Activated T-helper 1 cell treated with anti-CD3 and anti-CD28 coated beads, Interleukin-2, amount 50 U/mL, for 16 hours (primary cell): ENCODE measurements around the gene CIC.

Experiments
- DNase-seq, 2 donors: peaks; one replicate each; pipeline ENCODE4 v3.0.0-alpha.2; 2020; ENCODE audit warnings: low read depth in 1 of 2, low spot score in 1 of 2

CIC gene

GRCh38 chr19:42242512-42243409 lies 26.3 kb upstream of the CIC start, which contains the start of gene GSK3A:
TSS of gene GSK3A (minus strand) at chr19:42242602. CDS start at chr19:42242465, 137 bp downstream.
- DNase-seq, result peak; percentile 89 to 91

GRCh38 chr19:42244347-42245220 lies 24.5 kb upstream of the CIC start:
- DNase-seq, result peak; percentile 82 to 85

- no peak for DNase-seq
Observed at GRCh38 chr19:42245231-42245630, 23.8 kb upstream of the CIC start.

DNA sequence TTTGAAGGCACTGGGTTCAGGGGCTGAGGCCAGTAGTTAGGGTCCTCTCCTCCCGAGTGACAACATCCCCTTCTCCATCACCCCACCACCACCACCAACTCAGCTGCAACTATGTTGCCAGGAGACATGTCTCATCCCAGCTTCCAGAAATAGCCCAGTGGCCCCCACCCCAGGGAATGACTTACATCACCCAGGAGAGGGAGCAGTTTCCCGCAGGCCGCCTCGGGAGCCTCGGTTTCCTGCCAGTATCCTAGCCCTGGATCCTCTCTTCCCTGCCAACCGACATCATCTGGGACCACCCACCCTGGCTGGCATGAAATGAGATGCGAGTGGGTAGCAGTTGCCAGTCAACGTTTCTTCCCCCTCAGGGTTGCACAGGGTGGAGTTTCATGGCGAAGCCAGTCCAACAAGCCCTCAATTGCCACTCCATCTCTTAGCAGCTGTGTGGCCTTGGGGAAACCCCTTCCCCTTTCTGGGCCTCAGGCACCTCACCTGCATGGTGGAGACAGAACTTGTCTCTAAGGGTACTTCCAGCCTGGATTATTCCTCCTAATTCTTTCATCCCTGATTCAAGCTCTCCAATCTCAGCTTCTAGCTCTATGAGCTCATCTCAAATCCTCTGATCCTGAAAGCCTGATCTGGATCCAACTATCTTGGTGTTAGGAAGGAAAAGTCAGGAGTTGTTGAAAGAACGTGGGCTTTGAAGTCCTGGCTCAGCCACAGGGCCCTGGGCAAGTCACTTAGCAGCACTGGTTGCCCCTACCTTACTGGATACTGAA lies 22.7 kb upstream of the CIC start:
- no peak for DNase-seq

- no peak for DNase-seq
Observed at GRCh38 chr19:42246922-42247639, 22.0 kb upstream of the CIC start.

DNA sequence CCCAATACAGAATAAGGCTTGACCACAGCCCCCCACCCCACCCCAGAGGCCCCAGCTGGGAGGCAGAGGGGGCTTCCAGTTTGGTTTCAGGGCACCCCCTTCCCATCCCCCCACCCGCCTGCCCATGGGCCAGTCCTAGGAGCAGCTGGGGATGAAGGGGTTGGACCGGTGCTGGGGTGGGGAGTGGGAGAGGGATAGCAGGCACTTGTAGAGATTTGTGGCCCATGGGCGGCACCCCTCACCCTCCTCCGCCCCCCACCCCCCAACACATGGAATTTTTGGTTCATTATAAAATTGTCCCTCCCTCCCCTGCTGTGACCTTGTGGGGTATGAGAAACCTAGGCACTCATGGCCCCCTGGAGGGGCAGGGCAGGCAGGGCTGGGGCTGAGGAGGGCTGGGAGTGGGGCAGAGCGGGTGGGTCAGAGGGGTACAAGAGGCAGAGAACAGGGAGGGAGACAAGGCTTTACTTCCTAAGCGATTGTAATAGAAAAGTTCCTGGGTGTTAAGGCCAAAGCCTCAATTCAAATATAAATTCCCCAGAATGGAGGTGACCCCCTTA lies 21.3 kb upstream of the CIC start:
- DNase-seq, result no peak

- no peak for DNase-seq
Observed at GRCh38 chr19:42248270-42249148, 20.5 kb upstream of the CIC start.

GRCh38 chr19:42249149-42249750 lies 19.8 kb upstream of the CIC start:
- no peak for DNase-seq

DNA sequence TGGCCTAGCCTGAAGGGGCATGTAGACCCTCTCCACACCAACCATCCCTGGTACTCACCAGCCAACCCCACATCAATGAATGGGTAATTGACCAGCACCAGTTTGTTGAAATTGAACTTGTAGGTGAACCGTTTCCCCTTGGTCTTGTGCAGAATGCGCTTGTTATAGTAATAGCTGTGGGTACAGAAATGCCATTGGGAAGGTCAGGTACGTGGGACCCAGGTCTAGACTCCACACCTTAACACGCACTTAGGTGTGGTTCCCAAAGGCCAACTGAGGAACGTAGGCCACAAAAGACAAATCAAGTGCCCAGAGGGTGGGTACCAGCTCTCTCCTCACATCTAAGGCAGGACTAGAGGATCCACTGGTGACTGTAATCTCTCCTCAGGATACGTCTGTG lies 19.3 kb upstream of the CIC start:
- no peak for DNase-seq

DNA sequence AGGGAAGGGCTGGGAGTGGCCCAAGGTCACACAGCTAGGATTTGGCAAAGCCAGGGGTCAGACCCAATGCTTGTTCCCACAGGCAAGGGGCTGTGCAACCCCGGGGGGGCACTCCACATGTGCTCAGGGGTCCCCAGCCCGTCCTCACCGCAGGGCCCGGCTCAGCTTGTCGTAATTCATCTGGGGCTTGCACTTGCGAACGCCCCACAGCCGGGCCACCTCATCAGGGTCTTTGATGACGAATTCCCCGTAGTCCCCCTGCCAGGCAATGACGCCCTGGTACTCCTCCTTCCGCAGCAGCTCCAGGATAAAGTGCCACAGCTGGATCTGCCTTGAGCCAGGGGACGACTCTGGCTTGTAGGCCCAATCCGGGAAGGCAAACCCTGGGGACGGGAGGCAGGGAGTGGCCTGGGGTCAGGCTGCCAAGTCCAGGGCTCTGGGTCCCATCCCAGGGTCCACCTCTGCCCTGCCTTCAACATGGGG lies 18.8 kb upstream of the CIC start:
- DNase-seq, result no peak

DNA sequence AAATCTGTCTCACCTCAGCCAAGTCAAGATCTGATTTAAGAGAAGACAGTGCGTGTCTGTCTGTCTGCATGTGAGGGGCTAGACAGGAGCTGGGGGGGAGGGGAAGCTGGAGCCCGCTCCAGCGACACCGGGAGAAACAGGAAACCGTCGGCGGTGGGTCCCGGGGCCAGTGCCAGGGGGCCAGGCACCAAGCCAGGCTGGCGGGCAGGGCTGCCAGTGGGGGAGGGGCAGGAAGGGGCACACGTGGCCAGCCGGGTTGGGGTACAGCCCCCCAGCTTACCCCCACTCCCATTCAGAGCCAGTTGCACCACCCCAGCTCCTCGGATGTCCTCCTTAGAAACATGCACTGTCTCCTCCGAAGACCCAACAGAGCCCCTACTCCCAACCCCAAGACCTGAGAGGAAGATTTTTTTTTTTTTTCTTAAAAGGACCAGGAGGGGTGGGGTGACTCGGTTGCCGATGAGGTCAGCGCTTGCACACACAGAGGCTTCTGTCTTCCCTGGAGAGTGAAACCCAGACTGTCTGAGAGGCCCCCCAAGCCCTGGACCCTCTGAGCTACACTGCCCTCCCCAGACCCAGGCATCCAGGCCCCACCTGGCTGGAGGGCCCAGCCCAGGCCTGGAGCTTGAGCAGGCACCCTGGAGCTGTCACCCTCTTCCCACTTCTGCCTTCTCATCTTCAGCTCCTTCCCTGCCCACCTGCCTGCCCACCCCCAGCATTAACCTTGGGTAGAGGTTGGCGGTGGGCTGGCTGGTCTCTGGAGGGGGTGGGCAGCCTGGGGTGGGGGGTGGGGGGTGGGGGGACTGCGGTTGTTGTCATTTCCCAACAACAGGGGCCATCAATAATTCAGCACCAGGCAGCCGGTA lies 18.2 kb upstream of the CIC start:
- DNase-seq, result no peak

- DNase-seq, result no peak
Observed at GRCh38 chr19:42251572-42252358, 17.3 kb upstream of the CIC start.

GRCh38 chr19:42252365-42253244 lies 16.4 kb upstream of the CIC start:
- DNase-seq, result no peak

GRCh38 chr19:42253245-42254088 lies 15.6 kb upstream of the CIC start:
- peak; percentile 37 to 49 for DNase-seq
